ENCODE data around the gene ZNF787.

Gene ZNF787

DNA sequence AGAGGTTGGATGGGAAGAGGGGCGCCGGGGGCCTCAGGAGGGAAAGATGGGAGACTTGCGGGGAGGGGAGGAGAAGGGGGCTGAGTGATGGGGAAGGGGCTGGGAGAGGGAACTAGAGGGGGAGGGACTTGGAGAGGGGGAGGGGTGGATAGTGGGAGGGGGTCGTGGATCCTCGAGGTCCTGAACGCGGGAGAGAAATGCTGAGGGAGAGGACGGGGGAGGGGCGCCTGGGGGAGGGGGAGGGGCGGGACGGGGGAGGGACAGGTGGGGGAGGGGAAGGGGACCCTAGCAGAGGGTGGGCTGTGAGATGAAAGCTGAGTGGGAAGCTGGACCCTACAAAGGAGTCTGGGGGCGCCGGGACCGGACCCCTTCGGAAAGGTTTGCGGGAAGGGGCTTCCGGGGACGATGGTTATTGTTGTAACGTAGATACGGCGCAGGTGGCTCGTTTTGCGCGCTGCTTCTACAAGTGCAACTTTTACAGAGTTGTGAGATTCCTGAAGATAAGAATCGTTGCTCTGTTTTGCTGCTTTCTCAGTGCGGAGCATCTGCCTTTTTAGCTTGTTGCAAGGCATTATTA is 20.4 kb upstream of the ZNF787 start:
- peak; percentile 19 for DNase-seq
- H3K4me1 ChIP-seq (ENCODE audit: control insufficient read depth, insufficient read depth, low read depth, low read length) = peaks cover 15% of the 10 kb centered on the region
- H3K14ac ChIP-seq (ENCODE audit: low read length in 2 of 2) = no peak overlapping the region
- H3K23ac ChIP-seq (ENCODE audit: low read length in 2 of 2) = no peak overlapping the region
- peak overlapping the region; percentile 65 to 86 for H3K4me3 ChIP-seq (ENCODE audit: insufficient read depth in 1 of 2, low read depth in 1 of 2, low read length in 2 of 2)
- H3K27me3 ChIP-seq (ENCODE audit: control insufficient read depth in 1 of 2, insufficient read depth in 1 of 2, low read length in 2 of 2) = no peaks in the 10 kb centered on the region
- H3K4me2 ChIP-seq (ENCODE audit: low read length, poor library complexity, severe bottlenecking) = peak overlapping the region; percentile 80
- H4K91ac ChIP-seq (ENCODE audit: low read length) = no peak overlapping the region
- peak overlapping the region; percentile 94 for H3K9ac ChIP-seq (ENCODE audit: low read length)
- peak overlapping the region; percentile 71 for H4K8ac ChIP-seq (ENCODE audit: low read length)
- 8% methylated on average over 18 of the region's 26 CpGs for whole genome bisulfite sequencing
- H3K36me3 ChIP-seq (ENCODE audit: control insufficient read depth in 1 of 2, insufficient read depth in 2 of 2, low read depth in 1 of 2, low read length in 2 of 2) = peaks cover 3 to 25% of the 10 kb centered on the region in 2 experiments
- no peaks in the 10 kb centered on the region for H3K9me3 ChIP-seq (ENCODE audit: control insufficient read depth, low read length)
- H2BK15ac ChIP-seq (ENCODE audit: low read depth, poor library complexity, severe bottlenecking) = no peak overlapping the region
- peaks cover 21% of the 10 kb centered on the region for H3K79me1 ChIP-seq (replicated peaks; ENCODE audit: low read length, poor library complexity, severe bottlenecking)
- H3K4ac ChIP-seq (ENCODE audit: low read depth in 1 of 2, low read length in 2 of 2) = peak overlapping the region in 1 of 2 experiments; percentile 41
- H2BK120ac ChIP-seq (ENCODE audit: low read depth, low read length) = no peak overlapping the region
- H3K18ac ChIP-seq (ENCODE audit: low read depth in 1 of 2, low read length in 2 of 2) = peak overlapping the region in 1 of 2 experiments; percentile 13
- no peak overlapping the region for H2BK12ac ChIP-seq (ENCODE audit: low read length in 2 of 2)
- H2BK5ac ChIP-seq (ENCODE audit: low read depth, low read length, poor library complexity, severe bottlenecking) = no peak overlapping the region
- no peak overlapping the region for H2AK5ac ChIP-seq (ENCODE audit: low read length, severe bottlenecking)
- no peak overlapping the region for H2AFZ ChIP-seq (ENCODE audit: low read depth, low read length)
- no peak overlapping the region for H3K27ac ChIP-seq (ENCODE audit: low read length, poor library complexity, severe bottlenecking)

DNA sequence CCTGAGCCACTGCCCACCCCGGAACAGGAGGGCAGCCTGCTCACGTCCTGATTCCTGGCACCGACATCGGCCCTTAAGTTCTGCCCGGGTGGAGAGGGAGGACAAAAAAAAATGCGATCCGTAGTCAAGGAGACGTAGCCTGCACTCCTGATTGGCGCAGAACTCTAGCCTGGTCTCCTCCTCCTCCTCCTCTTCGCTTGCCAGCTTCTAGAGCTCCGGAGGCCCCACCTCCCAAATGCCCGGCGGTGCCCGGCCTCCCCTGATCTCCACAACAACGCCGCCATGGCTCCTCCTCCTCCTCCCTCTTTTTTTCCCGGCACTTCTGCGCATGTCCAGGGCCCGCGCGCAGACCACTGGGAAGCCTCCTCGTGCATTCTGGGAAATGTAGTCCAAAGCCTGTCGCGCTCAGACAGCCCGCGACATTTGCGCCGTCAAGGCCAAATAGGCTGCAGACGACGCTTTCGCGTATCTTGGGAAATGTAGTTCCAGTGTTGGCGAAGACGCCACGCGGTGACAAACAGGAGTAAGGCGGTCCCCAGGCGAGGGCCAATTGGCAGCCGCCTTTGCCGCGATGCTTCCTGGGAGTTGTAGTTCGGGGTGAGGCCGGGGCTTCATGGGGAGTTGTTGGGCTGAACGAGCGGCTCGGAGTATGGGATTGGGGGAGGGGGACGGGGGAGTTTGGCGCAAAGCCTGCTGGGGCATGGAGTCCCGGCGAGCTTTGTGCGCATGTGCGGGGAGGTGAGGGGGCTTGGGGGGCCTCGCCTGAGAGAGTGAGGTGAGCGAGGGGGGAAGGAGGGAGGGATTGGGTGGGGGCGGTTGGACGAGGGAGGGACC is 19.7 kb upstream of the ZNF787 start, which contains the start of gene ZNF444:
TSS of gene ZNF444 (plus strand) at position 705 of the 834 bp plus-strand sequence. CDS start 5,625 bp downstream, outside the sequence.
- peak within 1 kb of the TSS; percentile 85 for H3K4me2 ChIP-seq (ENCODE audit: low read length, poor library complexity, severe bottlenecking)
- peaks cover 3 to 18% of the 10 kb centered on the region in 2 experiments for H3K36me3 ChIP-seq (ENCODE audit: control insufficient read depth in 1 of 2, insufficient read depth in 2 of 2, low read depth in 1 of 2, low read length in 2 of 2)
- peak within 1 kb of the TSS; percentile 57 for H4K91ac ChIP-seq (ENCODE audit: low read length)
- H3K18ac ChIP-seq (ENCODE audit: low read depth in 1 of 2, low read length in 2 of 2) = peak within 1 kb of the TSS; percentile 85 to 89
- no peaks in the 10 kb centered on the region for H3K27me3 ChIP-seq (ENCODE audit: control insufficient read depth in 1 of 2, insufficient read depth in 1 of 2, low read length in 2 of 2)
- peak within 1 kb of the TSS; percentile 69 for H3K27ac ChIP-seq (ENCODE audit: low read length, poor library complexity, severe bottlenecking)
- H2BK120ac ChIP-seq (ENCODE audit: low read depth, low read length) = no peak within 1 kb of the TSS
- H3K9me3 ChIP-seq (ENCODE audit: control insufficient read depth, low read length) = no peaks in the 10 kb centered on the region
- peaks cover 15% of the 10 kb centered on the region for H3K4me1 ChIP-seq (ENCODE audit: control insufficient read depth, insufficient read depth, low read depth, low read length)
- H3K79me1 ChIP-seq (replicated peaks; ENCODE audit: low read length, poor library complexity, severe bottlenecking) = peaks cover 16% of the 10 kb centered on the region
- under 1% methylated on average over 56 of the region's 56 CpGs for WGBS
- peak within 1 kb of the TSS; percentile 65 to 86 for H3K4me3 ChIP-seq (ENCODE audit: insufficient read depth in 1 of 2, low read depth in 1 of 2, low read length in 2 of 2)
- H3K14ac ChIP-seq (ENCODE audit: low read length in 2 of 2) = peak within 1 kb of the TSS in 1 of 2 experiments; percentile 96
- no peak within 1 kb of the TSS for H3K23ac ChIP-seq (ENCODE audit: low read length in 2 of 2)
- peak within 1 kb of the TSS; percentile 59 to 90 for H3K4ac ChIP-seq (ENCODE audit: low read depth in 1 of 2, low read length in 2 of 2)
- no peak within 1 kb of the TSS for H2BK12ac ChIP-seq (ENCODE audit: low read length in 2 of 2)
- H2AFZ ChIP-seq (ENCODE audit: low read depth, low read length) = peak within 1 kb of the TSS; percentile 91
- no peak within 1 kb of the TSS for H2BK15ac ChIP-seq (ENCODE audit: low read depth, poor library complexity, severe bottlenecking)
- H4K8ac ChIP-seq (ENCODE audit: low read length) = peak within 1 kb of the TSS; percentile 95
- peak; percentile 100 for DNase-seq
- H2BK5ac ChIP-seq (ENCODE audit: low read depth, low read length, poor library complexity, severe bottlenecking) = peak within 1 kb of the TSS; percentile 61
- H3K9ac ChIP-seq (ENCODE audit: low read length) = peak within 1 kb of the TSS; percentile 94
- H2AK5ac ChIP-seq (ENCODE audit: low read length, severe bottlenecking) = no peak within 1 kb of the TSS

DNA sequence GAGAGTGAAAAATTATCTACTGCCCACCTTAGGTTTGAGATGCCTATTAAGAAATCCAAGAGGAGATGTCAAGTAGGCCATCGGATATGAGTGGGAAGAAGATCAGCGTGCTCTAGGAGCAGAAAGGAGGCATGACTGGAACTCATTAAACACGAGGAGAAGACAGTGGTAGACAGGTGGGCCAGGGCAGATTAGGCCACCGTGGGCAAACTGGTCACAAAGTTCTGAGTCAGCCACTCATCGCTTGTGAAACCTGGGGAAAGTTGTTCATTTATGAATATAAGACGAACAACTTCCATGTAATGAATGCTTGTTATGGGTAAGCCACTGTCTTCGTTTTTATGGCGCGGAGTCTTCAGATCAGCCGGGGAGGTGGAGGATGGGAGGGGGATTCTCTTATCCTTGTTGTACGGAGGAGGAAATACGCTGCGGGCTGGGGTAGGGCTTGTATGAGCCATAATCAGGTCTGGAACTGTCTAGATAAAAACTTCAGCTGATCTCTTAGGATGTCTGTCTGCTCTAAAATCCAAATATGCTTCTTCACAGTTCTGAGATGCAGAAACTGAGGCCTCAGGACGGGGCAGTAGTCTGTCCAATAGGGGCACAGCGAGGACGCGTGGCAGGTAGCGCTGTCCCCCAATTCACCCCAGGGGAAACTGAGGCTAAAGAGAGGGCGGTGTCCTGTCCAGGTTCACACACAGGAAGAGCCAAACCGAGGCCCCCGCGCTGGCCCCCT is 18.9 kb upstream of the ZNF787 start:
- H2AFZ ChIP-seq (ENCODE audit: low read depth, low read length) = peak overlapping the region; percentile 91
- peak overlapping the region; percentile 35 to 90 for H3K4ac ChIP-seq (ENCODE audit: low read depth in 1 of 2, low read length in 2 of 2)
- no peaks in the 10 kb centered on the region for H3K27me3 ChIP-seq (ENCODE audit: control insufficient read depth in 1 of 2, insufficient read depth in 1 of 2, low read length in 2 of 2)
- peak; percentile 15 for DNase-seq
- peak overlapping the region; percentile 85 to 89 for H3K18ac ChIP-seq (ENCODE audit: low read depth in 1 of 2, low read length in 2 of 2)
- 51% methylated on average over 22 of the region's 22 CpGs for WGBS
- H3K9ac ChIP-seq (ENCODE audit: low read length) = peak overlapping the region; percentile 94
- H2BK120ac ChIP-seq (ENCODE audit: low read depth, low read length) = no peak overlapping the region
- H4K91ac ChIP-seq (ENCODE audit: low read length) = peak overlapping the region; percentile 57
- no peaks in the 10 kb centered on the region for H3K9me3 ChIP-seq (ENCODE audit: control insufficient read depth, low read length)
- H3K14ac ChIP-seq (ENCODE audit: low read length in 2 of 2) = peak overlapping the region in 1 of 2 experiments; percentile 96
- peak overlapping the region; percentile 63 for H3K27ac ChIP-seq (ENCODE audit: low read length, poor library complexity, severe bottlenecking)
- H3K4me1 ChIP-seq (ENCODE audit: control insufficient read depth, insufficient read depth, low read depth, low read length) = peaks cover 15% of the 10 kb centered on the region
- peak overlapping the region; percentile 95 for H4K8ac ChIP-seq (ENCODE audit: low read length)
- no peak overlapping the region for H3K23ac ChIP-seq (ENCODE audit: low read length in 2 of 2)
- peak overlapping the region in 1 of 2 experiments; percentile 18 for H2BK12ac ChIP-seq (ENCODE audit: low read length in 2 of 2)
- peak overlapping the region; percentile 94 for H2BK15ac ChIP-seq (ENCODE audit: low read depth, poor library complexity, severe bottlenecking)
- peaks cover 3 to 13% of the 10 kb centered on the region in 2 experiments for H3K36me3 ChIP-seq (ENCODE audit: control insufficient read depth in 1 of 2, insufficient read depth in 2 of 2, low read depth in 1 of 2, low read length in 2 of 2)
- peak overlapping the region; percentile 57 to 81 for H3K4me3 ChIP-seq (ENCODE audit: insufficient read depth in 1 of 2, low read depth in 1 of 2, low read length in 2 of 2)
- H3K79me1 ChIP-seq (replicated peaks; ENCODE audit: low read length, poor library complexity, severe bottlenecking) = peaks cover 13% of the 10 kb centered on the region
- H2AK5ac ChIP-seq (ENCODE audit: low read length, severe bottlenecking) = peak overlapping the region; percentile 83
- H2BK5ac ChIP-seq (ENCODE audit: low read depth, low read length, poor library complexity, severe bottlenecking) = peak overlapping the region; percentile 61
- H3K4me2 ChIP-seq (ENCODE audit: low read length, poor library complexity, severe bottlenecking) = peak overlapping the region; percentile 85

Data from mesenchymal stem cell (in vitro differentiated cells and primary cell).